ENCODE data around the gene MLLT1. TPM values are rescaled to one million over a fixed set of nuclear protein-coding genes. Genes with fewer than 3 reads are reported as not detected.

The MLLT1 gene
- total RNA-seq, 1 experiment from 2014 or later = 58.3 TPM

DNA sequence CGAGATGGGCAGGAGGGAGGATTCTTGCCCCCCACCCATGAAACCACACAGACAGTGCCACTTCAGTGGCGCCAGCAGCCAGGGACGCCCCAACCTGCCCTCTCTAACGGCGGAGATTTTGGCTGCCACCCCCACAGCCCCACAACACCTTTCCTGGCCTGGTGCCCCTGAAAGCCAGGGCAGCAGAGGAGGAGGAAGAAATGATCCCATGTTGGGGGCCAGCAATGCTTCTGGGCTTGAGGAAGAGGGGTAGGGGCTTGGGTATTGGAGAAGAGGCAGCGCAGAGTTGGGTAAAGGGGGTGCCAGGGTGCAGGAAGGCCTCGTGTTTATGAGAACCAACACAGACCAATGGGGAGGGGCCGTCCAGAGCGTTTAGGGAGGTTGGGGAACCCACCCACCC lies 1.7 kb downstream of the MLLT1 start:
- ChIA-PET POLR2A (no interaction called here), CTCF (no interaction called here)
- in situ Hi-C loops (cut with HindIII; ENCODE audit: low pct_unique_long_range_greater_than_20kb, low sequenced_read_pairs) (no loop called here), intact Hi-C loops (cut with micrococcal nuclease; ENCODE audit: unreplicated experiment) (no loop called here)
- no peaks in the 10 kb centered on the region for H3K9me3 ChIP-seq (ENCODE audit: control insufficient read depth, insufficient read depth, low read depth, low read length)
- peaks cover 20% of the 10 kb centered on the region for H3K4me1 ChIP-seq (ENCODE audit: control insufficient read depth, insufficient read depth, low read length)
- TF ChIP-seq TCF7L2 (IDR thresholded peaks at IDR 0.05; ENCODE audit: low read depth, low read length) = no peak
- TF ChIP-seq, protein P1, sequence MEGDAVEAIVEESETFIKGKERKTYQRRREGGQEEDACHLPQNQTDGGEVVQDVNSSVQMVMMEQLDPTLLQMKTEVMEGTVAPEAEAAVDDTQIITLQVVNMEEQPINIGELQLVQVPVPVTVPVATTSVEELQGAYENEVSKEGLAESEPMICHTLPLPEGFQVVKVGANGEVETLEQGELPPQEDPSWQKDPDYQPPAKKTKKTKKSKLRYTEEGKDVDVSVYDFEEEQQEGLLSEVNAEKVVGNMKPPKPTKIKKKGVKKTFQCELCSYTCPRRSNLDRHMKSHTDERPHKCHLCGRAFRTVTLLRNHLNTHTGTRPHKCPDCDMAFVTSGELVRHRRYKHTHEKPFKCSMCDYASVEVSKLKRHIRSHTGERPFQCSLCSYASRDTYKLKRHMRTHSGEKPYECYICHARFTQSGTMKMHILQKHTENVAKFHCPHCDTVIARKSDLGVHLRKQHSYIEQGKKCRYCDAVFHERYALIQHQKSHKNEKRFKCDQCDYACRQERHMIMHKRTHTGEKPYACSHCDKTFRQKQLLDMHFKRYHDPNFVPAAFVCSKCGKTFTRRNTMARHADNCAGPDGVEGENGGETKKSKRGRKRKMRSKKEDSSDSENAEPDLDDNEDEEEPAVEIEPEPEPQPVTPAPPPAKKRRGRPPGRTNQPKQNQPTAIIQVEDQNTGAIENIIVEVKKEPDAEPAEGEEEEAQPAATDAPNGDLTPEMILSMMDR (IDR thresholded peaks at IDR 0.05) = no peak
- no peak for TF ChIP-seq POLR2AphosphoS5 (IDR thresholded peaks at IDR 0.05; ENCODE audit: low read depth, low read length)
- TF ChIP-seq, protein P2, sequence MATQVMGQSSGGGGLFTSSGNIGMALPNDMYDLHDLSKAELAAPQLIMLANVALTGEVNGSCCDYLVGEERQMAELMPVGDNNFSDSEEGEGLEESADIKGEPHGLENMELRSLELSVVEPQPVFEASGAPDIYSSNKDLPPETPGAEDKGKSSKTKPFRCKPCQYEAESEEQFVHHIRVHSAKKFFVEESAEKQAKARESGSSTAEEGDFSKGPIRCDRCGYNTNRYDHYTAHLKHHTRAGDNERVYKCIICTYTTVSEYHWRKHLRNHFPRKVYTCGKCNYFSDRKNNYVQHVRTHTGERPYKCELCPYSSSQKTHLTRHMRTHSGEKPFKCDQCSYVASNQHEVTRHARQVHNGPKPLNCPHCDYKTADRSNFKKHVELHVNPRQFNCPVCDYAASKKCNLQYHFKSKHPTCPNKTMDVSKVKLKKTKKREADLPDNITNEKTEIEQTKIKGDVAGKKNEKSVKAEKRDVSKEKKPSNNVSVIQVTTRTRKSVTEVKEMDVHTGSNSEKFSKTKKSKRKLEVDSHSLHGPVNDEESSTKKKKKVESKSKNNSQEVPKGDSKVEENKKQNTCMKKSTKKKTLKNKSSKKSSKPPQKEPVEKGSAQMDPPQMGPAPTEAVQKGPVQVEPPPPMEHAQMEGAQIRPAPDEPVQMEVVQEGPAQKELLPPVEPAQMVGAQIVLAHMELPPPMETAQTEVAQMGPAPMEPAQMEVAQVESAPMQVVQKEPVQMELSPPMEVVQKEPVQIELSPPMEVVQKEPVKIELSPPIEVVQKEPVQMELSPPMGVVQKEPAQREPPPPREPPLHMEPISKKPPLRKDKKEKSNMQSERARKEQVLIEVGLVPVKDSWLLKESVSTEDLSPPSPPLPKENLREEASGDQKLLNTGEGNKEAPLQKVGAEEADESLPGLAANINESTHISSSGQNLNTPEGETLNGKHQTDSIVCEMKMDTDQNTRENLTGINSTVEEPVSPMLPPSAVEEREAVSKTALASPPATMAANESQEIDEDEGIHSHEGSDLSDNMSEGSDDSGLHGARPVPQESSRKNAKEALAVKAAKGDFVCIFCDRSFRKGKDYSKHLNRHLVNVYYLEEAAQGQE (IDR thresholded peaks at IDR 0.05; ENCODE audit: insufficient read depth in 1 of 2, low read depth in 2 of 2, low read length in 1 of 2) = no peak
- no peak for TF ChIP-seq SIN3A (IDR thresholded peaks at IDR 0.05; ENCODE audit: borderline replicate concordance, insufficient read depth, low read depth, low read length)
- BruUV-seq (replicated peaks) = no TSS peak
- no peak for DNase-seq (ENCODE audit: low read depth, low spot score)
- peak overlapping the region; percentile 81 to 82 for H3K4me3 ChIP-seq (ENCODE audit: low read depth in 2 of 2, low read length in 2 of 2)
- ATAC-seq = no peak
- H3K36me3 ChIP-seq (ENCODE audit: control insufficient read depth, insufficient read depth, low read length) = no peaks in the 10 kb centered on the region; the same call in 1 of the 2 replicates
- H3K27ac ChIP-seq (ENCODE audit: low read length) = no peak overlapping the region
- no peaks in the 10 kb centered on the region for H3K27me3 ChIP-seq (ENCODE audit: control insufficient read depth, insufficient read depth, low read length)

DNA sequence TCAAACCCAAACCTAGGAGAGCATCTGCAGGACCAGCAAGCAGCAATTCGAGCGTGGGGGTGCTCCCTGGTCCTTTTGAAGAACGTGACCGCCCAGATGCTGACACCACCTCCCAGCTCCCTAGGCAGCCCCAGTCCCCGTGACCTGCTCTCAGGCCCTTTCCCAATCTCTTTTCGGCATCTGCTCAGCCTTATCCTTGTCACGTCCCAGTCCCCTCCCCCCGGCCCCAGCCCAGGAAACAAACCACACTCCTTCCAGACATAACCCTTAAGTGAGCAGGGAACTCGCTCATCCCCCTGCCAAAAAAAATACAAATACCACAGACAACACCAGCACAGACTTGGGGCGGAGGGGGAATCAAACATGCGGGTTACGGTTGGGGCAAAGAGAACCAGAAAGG lies 3.3 kb downstream of the MLLT1 start:
- Histone ChIP-seq H3K4me1 (ENCODE audit: control insufficient read depth, insufficient read depth, low read length) (peaks cover 20% of the 10 kb centered on the region), H3K27me3 (ENCODE audit: control insufficient read depth, insufficient read depth, low read length) (no peaks in the 10 kb centered on the region), H3K9me3 (ENCODE audit: control insufficient read depth, insufficient read depth, low read depth, low read length) (no peaks in the 10 kb centered on the region), H3K36me3 (ENCODE audit: control insufficient read depth, insufficient read depth, low read length) (no peaks in the 10 kb centered on the region; the same call in 1 of the 2 replicates), H3K4me3 (ENCODE audit: low read depth in 2 of 2, low read length in 2 of 2) (no peak overlapping the region), H3K27ac (ENCODE audit: low read length) (no peak overlapping the region)
- CTCF ChIA-PET = no interaction called here
- intact Hi-C loops (cut with micrococcal nuclease; ENCODE audit: unreplicated experiment) = no loop called here
- no peak for DNase-seq (ENCODE audit: low read depth, low spot score)
- in situ Hi-C loops (cut with HindIII; ENCODE audit: low pct_unique_long_range_greater_than_20kb, low sequenced_read_pairs) = no loop called here
- BruUV-seq (replicated peaks) = TSS peak; percentile 61
- POLR2A ChIA-PET = interaction anchor here (0.6 kb wide), 1 partner anchor 50 kb away, joined by 3 read pairs; no protein-coding TSS in a partner anchor
- TF ChIP-seq, protein P1 (IDR thresholded peaks at IDR 0.05) = no peak
- TF ChIP-seq TCF7L2 (IDR thresholded peaks at IDR 0.05; ENCODE audit: low read depth, low read length) = no peak
- TF ChIP-seq POLR2AphosphoS5 (IDR thresholded peaks at IDR 0.05; ENCODE audit: low read depth, low read length) = no peak
- TF ChIP-seq SIN3A (IDR thresholded peaks at IDR 0.05; ENCODE audit: borderline replicate concordance, insufficient read depth, low read depth, low read length) = no peak
- TF ChIP-seq, protein P2 (IDR thresholded peaks at IDR 0.05; ENCODE audit: insufficient read depth in 1 of 2, low read depth in 2 of 2, low read length in 1 of 2) = no peak
- no peak for ATAC-seq

Measured in Panc1 (cell line).